Activated T-helper 1 cell treated with anti-CD3 and anti-CD28 coated beads, Interleukin-2, amount 50 U/mL, for 16 hours (primary cell): ENCODE data around the gene MIEF1.
"Not testable (repeated sequence)": the region's sequence is repeated elsewhere in the genome, so short reads cannot be mapped to it uniquely, and the experiment has no call there.

Source experiments
- DNase-seq, 2 donors: peaks; one replicate each; pipeline ENCODE4 v3.0.0-alpha.2; 2020; ENCODE audit warnings: low read depth in 1 of 2, low spot score in 1 of 2

The MIEF1 gene

GRCh38 chr22:39489094-39490068 is 12.7 kb upstream of the MIEF1 start:
- no peak for DNase-seq

GRCh38 chr22:39490135-39490798 is 11.8 kb upstream of the MIEF1 start:
- DNase-seq = peak; percentile 45 to 51

GRCh38 chr22:39490966-39491680 is 11.0 kb upstream of the MIEF1 start:
- no peak for DNase-seq

- DNase-seq = no peak
Observed at GRCh38 chr22:39491696-39492095, 10.4 kb upstream of the MIEF1 start.

GRCh38 chr22:39492186-39492585 is 9.9 kb upstream of the MIEF1 start:
- DNase-seq = no peak

- no peak for DNase-seq
Observed at GRCh38 chr22:39493759-39494158, 8.3 kb upstream of the MIEF1 start.

- DNase-seq = no peak
Observed at GRCh38 chr22:39494471-39495120, 7.5 kb upstream of the MIEF1 start.

GRCh38 chr22:39496131-39496838 is 5.8 kb upstream of the MIEF1 start:
- DNase-seq = peak in 1 of 2 donors; percentile 32

- no peak for DNase-seq
Observed at GRCh38 chr22:39497429-39497828, 4.7 kb upstream of the MIEF1 start.

GRCh38 chr22:39498368-39498767 is 3.7 kb upstream of the MIEF1 start:
- no peak for DNase-seq

GRCh38 chr22:39498802-39499201 is 3.3 kb upstream of the MIEF1 start:
- DNase-seq = no peak

- no peak for DNase-seq
Observed at GRCh38 chr22:39500101-39500500, 2.0 kb upstream of the MIEF1 start.

GRCh38 chr22:39501644-39502108 is 414 bp upstream of the MIEF1 start:
- no peak for DNase-seq

- no peak for DNase-seq
Observed at GRCh38 chr22:39502789-39503409, 809 bp downstream of the MIEF1 start.

- DNase-seq = no peak
Observed at GRCh38 chr22:39503630-39504029, 1.5 kb downstream of the MIEF1 start.

GRCh38 chr22:39504071-39504470 is 2.0 kb downstream of the MIEF1 start:
- no peak for DNase-seq

- DNase-seq = not testable (repeated sequence)
Observed at GRCh38 chr22:39507021-39507420, 4.9 kb downstream of the MIEF1 start.

GRCh38 chr22:39508393-39508792 is 6.3 kb downstream of the MIEF1 start:
- no peak for DNase-seq

- DNase-seq = no peak
Observed at GRCh38 chr22:39510529-39511149, 8.5 kb downstream of the MIEF1 start.
